GM19468 (cell line): ENCODE results near the gene CLTCL1.

ENCODE experiments used
- ATAC-seq: cut with Tn5 transposase; IDR thresholded peaks from one replicate; pipeline ENCODE4 v1.9.1; 2021; ENCODE audit warnings: mild to moderate bottlenecking, moderate library complexity, moderate number of reproducible peaks; ENCODE audit not compliant: unreplicated experiment; ENCODE audit errors: extremely low read depth

The CLTCL1 gene

GRCh38 chr22:19201130-19201868 lies 90.2 kb downstream of the CLTCL1 start:
- no peak for ATAC-seq

- no peak for ATAC-seq
These were observed 92.0 kb downstream of the CLTCL1 start for GRCh38 chr22:19199479-19199878.

GRCh38 chr22:19197997-19198865 lies 93.3 kb downstream of the CLTCL1 start:
- no peak for ATAC-seq

- no peak for ATAC-seq
These were observed 94.5 kb downstream of the CLTCL1 start for GRCh38 chr22:19196841-19197612.

DNA sequence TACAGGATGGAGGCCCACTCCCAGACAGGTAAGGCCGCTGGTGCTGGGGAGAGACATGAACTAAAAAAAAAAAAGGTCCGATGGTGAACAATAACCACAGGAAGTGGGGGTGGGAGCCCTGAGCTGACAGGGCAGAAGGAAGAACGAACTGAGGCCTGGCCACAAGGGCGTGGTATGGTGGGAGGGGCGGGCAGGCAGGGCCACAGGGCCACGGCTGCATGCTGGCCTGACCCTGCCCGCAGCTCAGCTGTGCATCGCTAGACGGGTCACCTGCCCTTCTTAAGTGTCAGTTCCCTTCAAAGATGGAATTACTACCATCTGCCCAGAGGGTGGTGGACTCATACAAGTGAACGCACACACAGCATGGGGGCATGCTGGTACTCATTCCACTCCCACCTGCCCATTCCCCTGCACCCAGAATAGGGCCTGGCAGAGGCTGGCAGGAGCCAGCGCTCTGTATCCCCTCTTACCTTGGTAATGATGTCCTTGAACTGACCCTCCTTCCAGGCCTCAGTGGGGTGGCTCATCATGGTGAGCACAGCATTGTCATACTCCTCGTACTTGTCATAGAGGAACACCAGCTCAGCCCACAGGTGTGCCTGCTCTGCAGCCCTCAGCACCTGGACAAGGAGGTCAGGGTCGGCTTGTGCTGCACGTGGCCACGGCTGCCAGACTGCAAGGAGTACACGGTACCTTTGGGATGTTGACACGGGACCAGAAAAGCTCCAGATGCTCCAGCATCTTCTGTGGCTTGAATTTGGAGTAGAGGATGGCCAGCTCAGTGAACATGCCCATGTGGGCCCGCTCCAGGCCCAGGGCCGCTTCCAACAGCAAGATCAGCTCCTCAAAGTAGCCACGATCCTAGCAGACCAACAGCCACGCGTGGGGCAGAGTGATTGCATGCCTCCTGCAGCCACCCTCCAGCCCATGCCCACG lies 95.5 kb downstream of the CLTCL1 start:
- no peak for ATAC-seq

- ATAC-seq, result no peak
These were observed 96.6 kb downstream of the CLTCL1 start for GRCh38 chr22:19194766-19195536.

- ATAC-seq, result no peak
These were observed 97.6 kb downstream of the CLTCL1 start for GRCh38 chr22:19193879-19194278.

DNA sequence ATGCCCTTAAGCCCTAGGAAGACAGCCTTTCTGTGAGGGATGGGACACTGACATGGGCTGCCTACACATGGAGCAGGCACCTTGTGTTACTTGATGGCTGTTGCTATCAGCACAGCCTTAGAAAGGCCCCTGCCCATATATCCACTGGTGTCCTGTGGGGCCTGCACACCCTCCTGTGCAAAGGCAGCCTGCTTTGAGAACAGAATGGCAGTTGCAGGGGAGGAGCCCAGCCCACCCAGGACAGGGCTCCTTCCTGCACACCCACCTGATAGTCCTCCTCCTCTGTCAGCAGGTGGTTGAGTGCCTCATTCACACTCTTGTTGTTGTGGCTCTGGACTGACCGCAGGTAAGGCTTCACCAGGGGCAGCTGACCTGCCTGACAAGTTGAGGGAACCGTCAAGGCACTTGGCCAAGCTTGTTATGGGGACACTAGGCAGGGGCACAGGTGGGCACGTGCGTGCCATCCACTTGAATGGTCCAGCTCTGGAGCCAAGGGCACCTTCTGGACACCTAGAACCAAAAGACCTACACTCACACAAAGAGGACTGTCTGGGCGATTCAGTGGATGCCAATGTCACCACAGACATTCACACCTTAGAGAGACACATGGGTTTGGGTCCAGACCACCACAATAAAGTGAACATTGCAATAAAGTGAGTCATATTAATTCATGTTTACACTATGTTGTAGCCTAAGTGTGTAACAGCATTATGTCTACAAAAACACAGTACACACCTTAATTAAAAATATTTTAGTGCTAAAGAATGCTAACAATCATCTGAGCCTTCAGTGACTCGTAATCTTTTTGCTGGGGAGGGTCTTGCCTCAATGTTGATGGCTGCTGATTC lies 103.6 kb downstream of the CLTCL1 start:
- no peak for ATAC-seq

DNA sequence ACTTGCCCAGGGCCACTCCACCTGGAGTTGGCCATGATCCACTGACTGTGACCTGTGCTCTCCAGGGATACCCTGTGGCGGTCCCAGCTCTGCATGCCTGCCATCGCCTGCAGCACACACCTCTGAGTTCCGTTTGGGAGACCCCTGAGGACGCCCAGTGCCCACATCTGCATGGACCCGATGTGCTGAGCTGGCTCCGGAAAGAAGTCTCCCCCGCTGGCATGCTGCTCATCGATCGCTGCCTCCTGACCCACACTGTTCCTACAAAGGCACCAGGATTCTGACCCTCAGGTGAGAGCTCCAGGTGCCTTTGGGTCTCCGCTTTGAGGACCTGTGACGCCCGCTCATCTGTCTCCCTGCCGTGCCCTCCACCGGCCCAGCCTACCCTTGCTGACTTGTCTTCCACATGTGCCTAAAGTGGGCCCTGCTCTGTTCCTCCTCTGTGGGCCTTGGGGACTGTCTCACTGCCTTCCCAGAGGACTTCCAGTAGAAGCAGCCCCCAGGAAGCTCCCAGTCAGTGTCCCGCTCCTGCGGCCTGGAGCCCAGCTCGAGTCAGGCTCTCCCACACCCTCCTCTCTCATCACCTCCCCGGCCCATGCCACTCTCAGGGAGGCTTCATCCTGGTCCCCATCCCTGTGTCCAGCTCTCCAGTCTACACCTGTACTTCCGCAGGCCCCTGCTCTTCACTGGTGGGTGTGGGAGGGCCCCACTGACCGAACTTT lies 107.1 kb downstream of the CLTCL1 start:
- ATAC-seq, result no peak

DNA sequence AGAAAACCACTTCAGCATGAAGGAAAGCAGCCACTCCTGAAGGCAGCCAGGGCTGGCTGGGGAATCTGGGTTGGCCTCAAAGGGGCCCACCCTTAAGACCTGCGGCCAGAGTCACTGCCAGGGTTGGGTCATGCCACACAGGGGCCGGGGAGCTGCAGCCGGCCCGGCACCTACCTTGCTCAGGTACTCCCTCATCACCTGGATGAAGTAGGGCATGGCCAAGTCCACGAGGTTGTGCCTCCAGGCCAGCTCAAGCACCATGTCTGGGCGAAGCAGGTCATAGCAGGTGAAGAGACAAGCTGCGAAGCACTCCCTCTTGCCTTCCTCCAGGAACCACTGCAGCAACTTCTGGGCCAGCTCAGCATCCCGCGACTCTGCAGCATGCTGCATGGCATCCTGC lies 108.3 kb downstream of the CLTCL1 start:
- no peak for ATAC-seq

- no peak for ATAC-seq
These were observed 108.9 kb downstream of the CLTCL1 start for GRCh38 chr22:19182472-19183157.

DNA sequence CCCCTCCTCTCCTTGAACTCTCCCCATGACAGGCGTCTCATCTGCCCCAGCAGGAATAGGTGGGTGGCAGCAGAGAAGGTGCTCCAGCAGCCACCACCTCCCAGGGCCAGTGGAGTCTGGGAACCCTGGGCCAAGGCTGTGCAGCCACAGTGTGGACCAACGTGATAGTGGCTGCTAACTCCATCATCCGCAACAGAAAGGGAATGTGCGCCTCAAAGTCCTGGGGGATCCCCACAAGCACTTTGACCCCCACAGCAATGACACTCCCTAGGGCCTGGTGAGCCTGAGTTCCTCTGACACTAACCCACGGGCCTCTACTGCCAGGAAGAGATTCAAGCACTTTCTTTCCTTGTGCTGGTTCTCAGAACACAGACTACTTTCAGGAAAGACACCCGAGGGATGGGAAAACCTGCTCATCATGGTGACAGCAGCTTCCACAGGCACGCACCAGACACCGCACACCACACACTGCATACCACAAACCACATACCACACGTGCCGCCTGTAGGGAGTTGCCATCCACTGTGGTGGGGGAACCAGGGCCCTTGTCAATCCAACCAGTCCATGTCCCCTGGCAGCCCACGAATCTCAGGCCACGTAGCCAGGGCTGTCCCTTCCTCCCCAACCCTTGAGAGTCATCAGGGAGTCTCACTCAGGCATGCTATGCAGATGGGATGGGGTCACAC lies 109.6 kb downstream of the CLTCL1 start:
- ATAC-seq, result no peak

- ATAC-seq, result no peak
These were observed 110.6 kb downstream of the CLTCL1 start for GRCh38 chr22:19180740-19181410.

DNA sequence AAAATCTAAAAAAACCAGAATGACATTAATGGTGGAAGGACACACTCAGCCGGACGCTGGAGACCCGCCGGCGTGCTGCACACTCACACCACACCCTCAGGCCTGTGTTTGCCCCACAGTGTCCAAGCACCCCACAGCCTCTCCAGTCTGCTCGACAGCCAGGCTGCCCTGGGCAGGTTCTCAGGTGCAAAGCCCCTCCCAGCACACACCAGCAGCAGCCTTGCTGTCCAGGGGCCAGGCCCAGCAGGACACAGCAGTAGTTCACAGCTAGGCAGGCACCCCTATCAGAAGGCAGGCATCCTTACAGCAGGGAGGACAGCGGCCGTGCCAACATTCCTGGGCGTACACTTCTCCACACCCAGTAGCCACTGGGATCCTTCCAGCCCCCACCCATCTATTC lies 111.3 kb downstream of the CLTCL1 start:
- no peak for ATAC-seq

DNA sequence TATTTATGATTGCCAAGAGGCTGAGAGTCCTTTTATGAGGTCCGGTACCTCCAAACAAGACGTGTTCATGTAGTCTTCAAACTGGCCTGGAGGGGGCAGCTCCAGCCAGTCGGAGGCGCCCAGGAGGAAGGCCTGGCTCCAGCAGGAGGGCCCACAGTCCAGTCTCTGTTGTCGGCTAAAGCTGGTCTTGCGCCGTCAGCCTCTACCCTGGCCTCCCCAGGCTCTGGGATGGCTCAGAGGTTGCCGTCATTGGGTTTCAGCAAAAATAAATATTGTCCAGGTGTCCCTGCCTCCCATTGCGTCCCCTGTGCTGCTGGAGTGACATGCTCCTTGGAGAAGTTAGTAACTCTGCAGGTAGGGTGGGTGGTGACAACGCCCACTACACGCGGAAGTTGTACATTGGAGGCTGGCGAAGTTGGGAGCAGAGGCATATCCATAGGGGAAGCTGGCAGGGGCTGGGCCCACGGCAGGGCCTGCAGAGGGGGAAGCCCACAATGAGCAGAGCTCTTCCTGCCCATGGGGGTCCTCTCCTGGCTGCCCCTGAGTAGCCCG lies 111.9 kb downstream of the CLTCL1 start:
- ATAC-seq, result no peak
